HEK293 (cell line): ENCODE data around the gene DOCK3.

ENCODE experiments used
- CTCF ChIA-PET: fragments of 350-600 bp; formaldehyde crosslinking; extraction: SDS; loops from one replicate; lab custom pipeline; 2021; ENCODE audit warnings: antibody characterized with exemption; lab: Yijun Ruan, JAX
- POLR2A ChIA-PET: fragments of 300-600 bp; formaldehyde crosslinking; extraction: SDS; loops from one replicate; lab custom pipeline; 2020; ENCODE audit warnings: antibody characterized with exemption, inconsistent platforms; lab: Yijun Ruan, JAX
- H3K27ac ChIP-seq: fragments of 200-500 bp; sonication (Bioruptor generic); 2 replicates; pipeline ENCODE4 v1.5.1; 2014; ENCODE audit warnings: low read depth, low read length, control low read depth, inconsistent platforms; ENCODE audit errors: extremely low read depth
- H3K36me3 ChIP-seq, 2 experiments: fragments of 200-500 bp in 1 of 2; sonication (Bioruptor generic) in 1 of 2; 1 replicate in 1 of 2; 2 replicates in 1 of 2; pipeline ENCODE4 v1.5.1; 2014 to 2017; ENCODE audit warnings: inconsistent platforms in 2 of 2, low read length in 2 of 2; ENCODE audit not compliant: control insufficient read depth in 2 of 2, insufficient read depth in 1 of 2
- H3K4me1 ChIP-seq: fragments of 200-500 bp; sonication (Bioruptor generic); 2 replicates; pipeline ENCODE4 v1.5.1; 2014; ENCODE audit warnings: mild to moderate bottlenecking, low read length, inconsistent platforms; ENCODE audit not compliant: control insufficient read depth, insufficient read depth
- H3K4me3 ChIP-seq: 2 replicates; pipeline ENCODE4 v1.5.1; 2011; ENCODE audit warnings: low read depth, mild to moderate bottlenecking, control low read depth, low read length, moderate library complexity
- H3K9me3 ChIP-seq: fragments of 200-500 bp; sonication (Bioruptor generic); 2 replicates; pipeline ENCODE4 v1.5.1; 2014; ENCODE audit warnings: low read depth, low read length, inconsistent platforms; ENCODE audit not compliant: control insufficient read depth, insufficient read depth
- AEBP2 ChIP-seq: fragments of 450-650 bp; formaldehyde crosslinking; IDR thresholded peaks from 2 replicates; pipeline ENCODE4 v1.5.1; 2016; ENCODE audit warnings: missing biosample characterization, missing genetic modification characterization, borderline replicate concordance
- ATF2 ChIP-seq: fragments of 450-650 bp; formaldehyde crosslinking; IDR thresholded peaks from 2 replicates; pipeline ENCODE4 v1.5.1; 2016; ENCODE audit warnings: missing biosample characterization, missing genetic modification characterization, low read depth
- FEZF1 ChIP-seq: fragments of 450-650 bp; formaldehyde crosslinking; IDR thresholded peaks from 2 replicates; pipeline ENCODE4 v1.5.1; 2016; ENCODE audit warnings: missing biosample characterization, missing genetic modification characterization
- GLIS2 ChIP-seq: fragments of 450-650 bp; formaldehyde crosslinking; IDR thresholded peaks from 2 replicates; pipeline ENCODE4 v1.5.1; 2016; ENCODE audit warnings: missing biosample characterization, missing genetic modification characterization
- HOXC10 ChIP-seq: sonication (generic); formaldehyde crosslinking; IDR thresholded peaks from 2 replicates; pipeline ENCODE4 v1.8.1; 2023; ENCODE audit warnings: mild to moderate bottlenecking, missing genetic modification reagents
- KLF1 ChIP-seq: fragments of 450-650 bp; formaldehyde crosslinking; IDR thresholded peaks from 2 replicates; pipeline ENCODE4 v1.5.1; 2016; ENCODE audit warnings: missing biosample characterization, missing genetic modification characterization
- KLF10 ChIP-seq: fragments of 450-650 bp; IDR thresholded peaks from 2 replicates; pipeline ENCODE4 v1.5.1; 2018; ENCODE audit warnings: missing biosample characterization, mild to moderate bottlenecking, missing genetic modification characterization
- KLF7 ChIP-seq: fragments of 450-650 bp; formaldehyde crosslinking; IDR thresholded peaks from 2 replicates; pipeline ENCODE4 v1.5.1; 2016; ENCODE audit warnings: missing biosample characterization, missing genetic modification characterization, borderline replicate concordance
- YY1 ChIP-seq: fragments of 450-650 bp; formaldehyde crosslinking; IDR thresholded peaks from 2 replicates; pipeline ENCODE4 v1.5.1; 2018; ENCODE audit warnings: missing biosample characterization, missing genetic modification characterization
- ZBTB8A ChIP-seq: fragments of 450-650 bp; formaldehyde crosslinking; IDR thresholded peaks from 2 replicates; pipeline ENCODE4 v1.5.1; 2016; ENCODE audit warnings: missing biosample characterization, missing genetic modification characterization
- ZEB2 ChIP-seq: fragments of 450-650 bp; formaldehyde crosslinking; IDR thresholded peaks from 2 replicates; pipeline ENCODE4 v1.5.1; 2016; ENCODE audit warnings: missing biosample characterization, missing genetic modification characterization
- ZNF10 ChIP-seq: fragments of 450-650 bp; formaldehyde crosslinking; IDR thresholded peaks from 2 replicates; pipeline ENCODE4 v1.5.1; 2017; ENCODE audit warnings: missing biosample characterization, missing genetic modification characterization
- ZNF157 ChIP-seq: fragments of 450-650 bp; formaldehyde crosslinking; IDR thresholded peaks from 2 replicates; pipeline ENCODE4 v1.5.1; 2016; ENCODE audit warnings: missing biosample characterization, missing genetic modification characterization
- ZNF19 ChIP-seq: fragments of 450-650 bp; formaldehyde crosslinking; IDR thresholded peaks from 2 replicates; pipeline ENCODE4; 2016; ENCODE audit warnings: missing biosample characterization, missing genetic modification characterization, low read depth
- ZNF211 ChIP-seq: fragments of 450-650 bp; formaldehyde crosslinking; IDR thresholded peaks from 2 replicates; pipeline ENCODE4 v1.5.1; 2016; ENCODE audit warnings: low read depth, missing biosample characterization, missing genetic modification characterization
- ZNF394 ChIP-seq: fragments of 450-650 bp; formaldehyde crosslinking; IDR thresholded peaks from 2 replicates; pipeline ENCODE4 v1.5.1; 2016; ENCODE audit warnings: missing biosample characterization, missing genetic modification characterization, mild to moderate bottlenecking, moderate library complexity, borderline replicate concordance
- ZNF473 ChIP-seq: fragments of 450-650 bp; formaldehyde crosslinking; IDR thresholded peaks from 2 replicates; pipeline ENCODE4 v1.5.1; 2017; ENCODE audit warnings: missing biosample characterization, missing genetic modification characterization
- ZNF48 ChIP-seq: fragments of 450-650 bp; formaldehyde crosslinking; IDR thresholded peaks from 2 replicates; pipeline ENCODE4 v1.5.1; 2016; ENCODE audit warnings: missing biosample characterization, missing genetic modification characterization
- ZNF571 ChIP-seq: fragments of 450-650 bp; formaldehyde crosslinking; IDR thresholded peaks from 2 replicates; pipeline ENCODE4 v1.5.0; 2017; ENCODE audit warnings: missing biosample characterization, missing genetic modification characterization
- ZNF600 ChIP-seq: fragments of 450-650 bp; formaldehyde crosslinking; IDR thresholded peaks from 2 replicates; pipeline ENCODE4 v1.5.1; 2016; ENCODE audit warnings: missing biosample characterization, missing genetic modification characterization
- ZNF639 ChIP-seq: fragments of 450-650 bp; formaldehyde crosslinking; IDR thresholded peaks from 2 replicates; pipeline ENCODE4 v1.5.1; 2016; ENCODE audit warnings: missing biosample characterization, missing genetic modification characterization
- ZNF837 ChIP-seq: fragments of 450-650 bp; formaldehyde crosslinking; IDR thresholded peaks from 2 replicates; pipeline ENCODE4 v1.5.1; 2016; ENCODE audit warnings: missing biosample characterization, missing genetic modification characterization
- ZSCAN23 ChIP-seq: fragments of 450-650 bp; formaldehyde crosslinking; IDR thresholded peaks from 2 replicates; pipeline ENCODE4 v1.5.1; 2016; ENCODE audit warnings: missing biosample characterization, missing genetic modification characterization
- ZSCAN5A ChIP-seq: fragments of 450-650 bp; formaldehyde crosslinking; IDR thresholded peaks from 2 replicates; pipeline ENCODE4 v1.5.1; 2016; ENCODE audit warnings: missing biosample characterization, missing genetic modification characterization
- ZXDB ChIP-seq: fragments of 450-650 bp; formaldehyde crosslinking; IDR thresholded peaks from 2 replicates; pipeline ENCODE4 v1.5.1; 2016; ENCODE audit warnings: missing biosample characterization, missing genetic modification characterization

The DOCK3 gene

GRCh38 chr3:51082363-51082762 is 407.6 kb downstream of the DOCK3 start:
- TF ChIP-seq ZNF837 (tag by site-specific recombination) = no peak
- no peak for TF ChIP-seq KLF1 (tag by site-specific recombination)
- TF ChIP-seq ZSCAN23 (tag by site-specific recombination) = no peak
- TF ChIP-seq ZBTB8A (tag by site-specific recombination) = no peak
- TF ChIP-seq KLF7 (tag by site-specific recombination) = no peak
- TF ChIP-seq ATF2 (tag by site-specific recombination) = no peak
- TF ChIP-seq ZXDB (tag by site-specific recombination) = no peak
- no peak for TF ChIP-seq ZNF211 (tag by site-specific recombination)
- TF ChIP-seq ZNF19 (tag by site-specific recombination) = no peak
- no peak for TF ChIP-seq ZNF157 (tag by site-specific recombination)
- TF ChIP-seq ZNF10 (tag by site-specific recombination) = no peak
- TF ChIP-seq ZNF473 (tag by site-specific recombination) = no peak
- TF ChIP-seq GLIS2 (tag by site-specific recombination) = no peak
- TF ChIP-seq ZSCAN5A (tag by site-specific recombination) = no peak
- H3K36me3 ChIP-seq = peaks cover 0 to 11% of the 10 kb centered on the region in 2 experiments; a peak in 2 of 3 replicates
- H3K27ac ChIP-seq = no peak overlapping the region
- ChIA-PET CTCF (interaction anchor here (0.6 to 1.3 kb wide), 2 partner anchors 56 to 290 kb away, joined by 3 to 4 read pairs; no protein-coding TSS in a partner anchor), POLR2A (no interaction called here)
- no peaks in the 10 kb centered on the region for H3K9me3 ChIP-seq
- H3K4me1 ChIP-seq = no peaks in the 10 kb centered on the region
- no peak overlapping the region for H3K4me3 ChIP-seq

DNA sequence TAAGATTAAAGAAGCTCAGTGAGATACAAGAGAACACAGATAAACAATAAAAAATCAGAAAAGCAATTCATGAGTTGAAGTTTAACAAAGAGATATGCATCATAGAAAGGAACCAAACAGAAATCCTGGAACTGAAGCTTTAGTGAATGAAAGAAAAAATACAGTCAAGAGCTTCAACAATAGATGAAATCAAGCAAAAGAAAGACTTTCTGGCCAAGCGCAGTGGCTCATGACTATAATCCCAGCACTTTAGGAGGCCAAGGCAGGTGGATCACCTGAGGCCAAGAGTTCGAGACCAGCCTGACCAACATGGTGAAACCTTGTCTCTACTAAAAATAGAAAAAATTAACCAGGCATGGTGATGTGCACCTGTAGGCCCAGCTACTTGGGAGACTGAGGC is 408.8 kb downstream of the DOCK3 start:
- H3K27ac ChIP-seq = no peak overlapping the region
- H3K4me3 ChIP-seq = no peak overlapping the region
- no peaks in the 10 kb centered on the region for H3K9me3 ChIP-seq
- no peak for TF ChIP-seq ZNF571 (tag by site-specific recombination)
- no peak for TF ChIP-seq HOXC10 (CRISPR knock-in tag)
- no peak for TF ChIP-seq AEBP2 (tag by site-specific recombination)
- no peak for TF ChIP-seq KLF10 (tag by site-specific recombination)
- TF ChIP-seq FEZF1 (tag by site-specific recombination) = no peak
- no peak for TF ChIP-seq YY1 (tag by site-specific recombination)
- no peak for TF ChIP-seq ZNF639 (tag by site-specific recombination)
- no peak for TF ChIP-seq ZNF394 (tag by site-specific recombination)
- no peak for TF ChIP-seq ZEB2 (tag by site-specific recombination)
- no peak for TF ChIP-seq ZNF48 (tag by site-specific recombination)
- TF ChIP-seq ZNF600 = no peak
- POLR2A ChIA-PET = no interaction called here
- H3K36me3 ChIP-seq = peaks cover 0 to 11% of the 10 kb centered on the region in 2 experiments; a peak in 2 of 3 replicates
- CTCF ChIA-PET = interaction anchor here (1.3 kb wide), 1 partner anchor 288 kb away, joined by 3 read pairs; no protein-coding TSS in a partner anchor
- no peaks in the 10 kb centered on the region for H3K4me1 ChIP-seq
